ENCODE measurements around the gene CLASP1. TPM values are rescaled to one million over a fixed set of nuclear protein-coding genes. Genes with fewer than 3 reads are reported as not detected.

The CLASP1 gene
- total RNA-seq, 2 experiments from 2014 or later: 58.0 to 58.5 TPM

DNA sequence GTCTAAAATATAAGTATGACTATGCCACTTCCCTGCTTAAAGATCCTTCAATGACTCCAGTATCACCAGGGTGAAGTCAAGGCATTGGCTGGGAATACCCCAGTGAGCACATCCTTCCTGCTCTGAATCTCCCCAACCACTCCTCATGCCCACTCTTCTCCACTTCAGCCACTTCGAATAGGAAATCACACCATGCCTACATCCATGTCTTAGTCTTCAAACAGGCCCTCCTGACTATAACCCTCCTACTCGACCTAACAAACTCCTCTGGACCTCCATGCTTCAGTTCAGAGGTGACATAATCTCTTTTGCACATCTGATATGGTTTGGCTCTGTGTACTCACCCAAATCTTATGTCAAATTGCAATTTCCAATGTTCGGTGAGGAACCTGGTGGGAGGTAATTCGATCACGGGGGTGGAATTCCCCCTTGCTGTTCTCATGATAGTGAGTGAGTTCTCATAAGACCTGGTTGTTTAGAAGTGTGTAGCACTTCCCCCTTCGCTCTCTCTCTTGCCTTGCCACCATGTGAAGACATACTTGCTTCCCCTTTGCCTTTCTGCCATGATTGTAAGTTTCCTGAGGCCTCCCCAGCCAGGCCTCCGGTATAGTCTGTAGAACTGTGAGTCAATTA, 276.4 kb downstream of the CLASP1 start:
- no peak overlapping the region for H3K27ac ChIP-seq (ENCODE audit: low read depth in 1 of 2, low read length in 2 of 2)

GRCh38 chr2:121372082-121372481, 277.2 kb downstream of the CLASP1 start:
- intact Hi-C loops (cut with DNase I, micrococcal nuclease): no loop called here
- no peaks in the 10 kb centered on the region for H3K9me3 Mint-ChIP-seq
- no peak overlapping the region for H3K4me3 ChIP-seq (ENCODE audit: low read length)
- H3K36me3 ChIP-seq (ENCODE audit: insufficient read depth, low read length): peaks cover 49% of the 10 kb centered on the region
- H3K36me3 Mint-ChIP-seq (ENCODE audit: low read depth): peaks cover 91% of the 10 kb centered on the region
- POLR2A ChIA-PET: no interaction called here
- H3K27ac Mint-ChIP-seq: no peak overlapping the region
- no peak for TF ChIP-seq CTCF (IDR thresholded peaks at IDR 0.05)
- ATAC-seq (ENCODE audit: poor library complexity): no peak
- no peak overlapping the region for H3K4me3 Mint-ChIP-seq
- no peaks in the 10 kb centered on the region for H3K4me1 ChIP-seq (ENCODE audit: insufficient read depth, low read length)
- DNase-seq: no peak
- CTCF ChIA-PET: no interaction called here
- no peaks in the 10 kb centered on the region for H3K4me1 Mint-ChIP-seq (ENCODE audit: low read depth)
- no peaks in the 10 kb centered on the region for H3K9me3 ChIP-seq (ENCODE audit: control insufficient read depth in 1 of 2, insufficient read depth in 1 of 2, low read length in 2 of 2)
- no peaks in the 10 kb centered on the region for H3K27me3 ChIP-seq (ENCODE audit: control insufficient read depth in 1 of 2, insufficient read depth in 2 of 2, low read length in 2 of 2)
- no peak overlapping the region for H3K27ac ChIP-seq (ENCODE audit: low read depth in 1 of 2, low read length in 2 of 2)
- no peaks in the 10 kb centered on the region for H3K27me3 Mint-ChIP-seq

More for the DNA sequence above, 276.4 kb downstream of the CLASP1 start:
- Histone ChIP-seq H3K9me3 (ENCODE audit: control insufficient read depth in 1 of 2, insufficient read depth in 1 of 2, low read length in 2 of 2) (no peaks in the 10 kb centered on the region), H3K36me3 (ENCODE audit: insufficient read depth, low read length) (peaks cover 49% of the 10 kb centered on the region), H3K27me3 (ENCODE audit: control insufficient read depth in 1 of 2, insufficient read depth in 2 of 2, low read length in 2 of 2) (no peaks in the 10 kb centered on the region), H3K4me3 (ENCODE audit: low read length) (no peak overlapping the region), H3K4me1 (ENCODE audit: insufficient read depth, low read length) (no peaks in the 10 kb centered on the region)
- peaks cover 91% of the 10 kb centered on the region for H3K36me3 Mint-ChIP-seq (ENCODE audit: low read depth)
- ChIA-PET POLR2A (no interaction called here), CTCF (no interaction called here)
- H3K27ac Mint-ChIP-seq: no peak overlapping the region
- H3K4me3 Mint-ChIP-seq: no peak overlapping the region
- TF ChIP-seq CTCF (IDR thresholded peaks at IDR 0.05): no peak
- ATAC-seq (ENCODE audit: poor library complexity): no peak
- no peaks in the 10 kb centered on the region for H3K27me3 Mint-ChIP-seq
- H3K4me1 Mint-ChIP-seq (ENCODE audit: low read depth): no peaks in the 10 kb centered on the region
- intact Hi-C loops (cut with DNase I, micrococcal nuclease): no loop called here
- DNase-seq: no peak
- no peaks in the 10 kb centered on the region for H3K9me3 Mint-ChIP-seq

DNA sequence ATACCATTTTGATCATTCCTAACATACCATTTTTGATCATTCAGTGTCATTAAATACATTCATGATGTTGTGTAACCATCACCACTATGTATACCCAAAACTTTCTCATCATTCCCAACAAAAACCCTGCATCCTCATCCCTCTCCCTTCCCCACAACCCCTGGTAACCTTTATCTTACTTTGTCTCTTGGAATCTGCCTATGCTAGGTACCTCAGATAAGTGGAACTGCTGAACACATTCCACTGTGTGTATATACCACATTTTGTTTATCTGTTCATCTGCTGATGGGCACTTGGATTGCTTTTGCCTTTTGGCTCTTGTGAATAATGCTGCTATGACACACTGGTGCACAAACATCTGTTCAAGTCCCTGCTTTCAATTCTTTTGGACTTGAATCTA, 280.4 kb downstream of the CLASP1 start:
- POLR2A ChIA-PET: no interaction called here
- no peak for ATAC-seq (ENCODE audit: poor library complexity)

More for the DNA sequence above, 280.4 kb downstream of the CLASP1 start:
- H3K27me3 ChIP-seq (ENCODE audit: control insufficient read depth in 1 of 2, insufficient read depth in 2 of 2, low read length in 2 of 2): no peaks in the 10 kb centered on the region
- no peaks in the 10 kb centered on the region for H3K27me3 Mint-ChIP-seq
- peaks cover 53% of the 10 kb centered on the region for H3K36me3 ChIP-seq (ENCODE audit: insufficient read depth, low read length)
- H3K9me3 Mint-ChIP-seq: no peaks in the 10 kb centered on the region
- no peak overlapping the region for H3K27ac Mint-ChIP-seq
- H3K4me3 ChIP-seq (ENCODE audit: low read length): no peak overlapping the region
- no peak for DNase-seq
- no peaks in the 10 kb centered on the region for H3K9me3 ChIP-seq (ENCODE audit: control insufficient read depth in 1 of 2, insufficient read depth in 1 of 2, low read length in 2 of 2)
- H3K4me3 Mint-ChIP-seq: no peak overlapping the region
- CTCF ChIA-PET: no interaction called here
- intact Hi-C loops (cut with DNase I, micrococcal nuclease): no loop called here
- peaks cover 92% of the 10 kb centered on the region for H3K36me3 Mint-ChIP-seq (ENCODE audit: low read depth)
- no peaks in the 10 kb centered on the region for H3K4me1 Mint-ChIP-seq (ENCODE audit: low read depth)
- no peak for TF ChIP-seq CTCF (IDR thresholded peaks at IDR 0.05)
- H3K27ac ChIP-seq (ENCODE audit: low read depth in 1 of 2, low read length in 2 of 2): no peak overlapping the region
- no peaks in the 10 kb centered on the region for H3K4me1 ChIP-seq (ENCODE audit: insufficient read depth, low read length)

Data from CD4-positive, alpha-beta T cell (primary cell).